A673 (cell line): ENCODE data around the gene CARHSP1.

ENCODE experiments used
- EZH2 ChIP-seq: fragments of 200-600 bp; sonication (generic); IDR thresholded peaks from 2 replicates; pipeline ENCODE4 v1.6.1; 2017; ENCODE audit warnings: borderline replicate concordance, low read depth, mild to moderate bottlenecking, mixed read lengths, antibody characterized with exemption, low read length; ENCODE audit not compliant: poor library complexity, severe bottlenecking
- TF ChIP-seq, protein P1 (sequence below): fragments of 300-800, 200-600 bp; sonication (generic); conservative IDR thresholded peaks from 2 replicates; pipeline ENCODE4 v1.5.1; 2017; ENCODE audit warnings: low read depth, mild to moderate bottlenecking, antibody characterized with exemption, low read length, moderate library complexity, mixed read lengths

DNA sequence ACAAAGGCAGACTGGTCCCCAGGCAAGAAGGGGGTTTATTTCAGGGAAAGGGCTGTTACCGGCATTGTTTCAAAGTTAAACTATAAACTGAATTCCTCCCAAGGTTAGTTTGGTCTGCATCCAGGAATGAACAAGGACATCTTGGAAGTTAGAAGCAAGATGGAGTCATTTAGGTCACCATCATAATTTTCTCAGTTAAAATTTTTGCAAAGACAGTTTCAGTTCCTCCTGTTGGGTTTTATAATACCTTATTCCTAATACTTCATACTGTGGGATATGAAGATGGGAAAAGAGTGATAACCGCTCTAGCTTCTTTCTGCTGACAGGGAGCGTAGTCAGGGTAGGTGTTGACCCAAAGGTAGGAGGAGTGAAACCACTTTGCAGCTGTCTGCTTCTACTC, 46.4 kb downstream of the CARHSP1 start:
- no peak for TF ChIP-seq EZH2
- TF ChIP-seq, protein P1, sequence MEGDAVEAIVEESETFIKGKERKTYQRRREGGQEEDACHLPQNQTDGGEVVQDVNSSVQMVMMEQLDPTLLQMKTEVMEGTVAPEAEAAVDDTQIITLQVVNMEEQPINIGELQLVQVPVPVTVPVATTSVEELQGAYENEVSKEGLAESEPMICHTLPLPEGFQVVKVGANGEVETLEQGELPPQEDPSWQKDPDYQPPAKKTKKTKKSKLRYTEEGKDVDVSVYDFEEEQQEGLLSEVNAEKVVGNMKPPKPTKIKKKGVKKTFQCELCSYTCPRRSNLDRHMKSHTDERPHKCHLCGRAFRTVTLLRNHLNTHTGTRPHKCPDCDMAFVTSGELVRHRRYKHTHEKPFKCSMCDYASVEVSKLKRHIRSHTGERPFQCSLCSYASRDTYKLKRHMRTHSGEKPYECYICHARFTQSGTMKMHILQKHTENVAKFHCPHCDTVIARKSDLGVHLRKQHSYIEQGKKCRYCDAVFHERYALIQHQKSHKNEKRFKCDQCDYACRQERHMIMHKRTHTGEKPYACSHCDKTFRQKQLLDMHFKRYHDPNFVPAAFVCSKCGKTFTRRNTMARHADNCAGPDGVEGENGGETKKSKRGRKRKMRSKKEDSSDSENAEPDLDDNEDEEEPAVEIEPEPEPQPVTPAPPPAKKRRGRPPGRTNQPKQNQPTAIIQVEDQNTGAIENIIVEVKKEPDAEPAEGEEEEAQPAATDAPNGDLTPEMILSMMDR: no peak
